CD4-positive, alpha-beta memory T cell (primary cell): ENCODE measurements around the gene PDE2A. TPM values are rescaled to one million over a fixed set of nuclear protein-coding genes. Genes with fewer than 3 reads are reported as not detected.
A peak's percentile ranks its signal among the peaks of the same experiment; 100 is the strongest.

Source experiments
- CTCF ChIA-PET: fragments of 350-600 bp; sonication (Branson Sonifier 250); formaldehyde crosslinking; loops from one replicate; lab custom pipeline; 2021; ENCODE audit warnings: inconsistent platforms; ENCODE audit not compliant: partially characterized antibody; lab: Charles Lee
- POLR2A ChIA-PET: fragments of 350-600 bp; sonication (Branson Sonifier 250); formaldehyde crosslinking; loops from one replicate; lab custom pipeline; 2021; ENCODE audit not compliant: partially characterized antibody; lab: Charles Lee
- DNase-seq, 5 donors: peaks; one replicate each; pipeline versions ENCODE4 v3.0.0 to v3.0.0-alpha.2; 2020 to 2022; ENCODE audit warnings: mixed read lengths in 1 of 5
- H3K27ac ChIP-seq: one replicate; pipeline ENCODE4 v1.7.0; 2013; ENCODE audit warnings: low read depth, low read length
- H3K27me3 ChIP-seq: 2 replicates; pipeline ENCODE4 v1.7.0; 2013; ENCODE audit warnings: mild to moderate bottlenecking, low read length, moderate library complexity; ENCODE audit not compliant: insufficient read depth
- H3K36me3 ChIP-seq: 2 replicates; pipeline ENCODE4 v1.7.0; 2013; ENCODE audit warnings: mild to moderate bottlenecking, low read length, moderate library complexity; ENCODE audit not compliant: insufficient read depth
- H3K4me1 ChIP-seq: 2 replicates; pipeline ENCODE4 v1.7.0; 2013; ENCODE audit warnings: mild to moderate bottlenecking, low read length, moderate library complexity; ENCODE audit not compliant: insufficient read depth
- H3K4me3 ChIP-seq, 2 donors: one replicate each; pipeline ENCODE4 v1.7.0; 2013; ENCODE audit warnings: low read length in 2 of 2, mild to moderate bottlenecking in 1 of 2
- H3K9me3 ChIP-seq, 2 donors: one replicate each; pipeline ENCODE4 v1.7.0; 2013; ENCODE audit warnings: low read length in 2 of 2, control low read depth in 1 of 2; ENCODE audit not compliant: control insufficient read depth in 1 of 2
- H3K27ac Mint-ChIP-seq, 7 donors: one replicate each; pipeline ENCODE4 v1.8.0; 2020 to 2021; ENCODE audit warnings: mixed read lengths in 7 of 7, mild to moderate bottlenecking in 6 of 7, inconsistent platforms in 3 of 7, moderate library complexity in 3 of 7
- H3K27me3 Mint-ChIP-seq, 2 donors: one replicate each; pipeline ENCODE4 v1.8.0; 2020 to 2021; ENCODE audit warnings: mixed read lengths in 2 of 2
- H3K36me3 Mint-ChIP-seq, 2 donors: one replicate each; pipeline ENCODE4 v1.8.0; 2020 to 2021; ENCODE audit warnings: mixed read lengths in 2 of 2, inconsistent platforms in 1 of 2, mild to moderate bottlenecking in 1 of 2
- H3K4me1 Mint-ChIP-seq, 4 donors: one replicate each; pipeline ENCODE4 v1.8.0; 2020 to 2021; ENCODE audit warnings: mixed read lengths in 4 of 4, mild to moderate bottlenecking in 1 of 4
- H3K4me3 Mint-ChIP-seq, 8 donors: one replicate each; pipeline ENCODE4 v1.8.0; 2020 to 2021; ENCODE audit warnings: mixed read lengths in 8 of 8, mild to moderate bottlenecking in 7 of 8, moderate library complexity in 6 of 8, inconsistent platforms in 3 of 8
- H3K9me3 Mint-ChIP-seq, 8 donors: one replicate each; pipeline ENCODE4 v1.8.0; 2020 to 2021; ENCODE audit warnings: mixed read lengths in 8 of 8, mild to moderate bottlenecking in 5 of 8, inconsistent platforms in 3 of 8, moderate library complexity in 1 of 8
- intact Hi-C: fragments of 100-400 bp; cut with micrococcal nuclease; formaldehyde crosslinking; loops from one replicate; pipeline ENCODE4 v1.15.1; 2023
- polyA plus RNA-seq, 2 donors: library from polyadenylated mRNA; unstranded; fragments of 300-500 nt; fragmentation: Illumina TruSeq; gene quantifications; one replicate each; pipeline ENCODE4 v1.2.3, GENCODE V29; 2021
- total RNA-seq, 2 experiments: library from RNA; stranded (reverse); gene quantifications; one replicate each; pipeline ENCODE4 v1.2.3, GENCODE V29; 2021

PDE2A gene
- total and polyA plus RNA-seq, 4 experiments from 2014 or later = 0.11 to 1.7 (median 0.98) TPM

- H3K27ac ChIP-seq = no peak overlapping the region
- H3K36me3 Mint-ChIP-seq = no peaks in the 10 kb centered on the region
- ChIA-PET POLR2A (no interaction called here), CTCF (no interaction called here)
- no peak overlapping the region for H3K4me3 Mint-ChIP-seq
- intact Hi-C loops = no loop called here
- H3K9me3 Mint-ChIP-seq = no peaks in the 10 kb centered on the region
- H3K27me3 Mint-ChIP-seq = peaks cover 5 to 10% of the 10 kb centered on the region in 2 donors
- peak overlapping the region in 1 of 7 donors; percentile 51 for H3K27ac Mint-ChIP-seq
- H3K9me3 ChIP-seq = no peaks in the 10 kb centered on the region
- H3K4me3 ChIP-seq = no peak overlapping the region
- DNase-seq = no peak
- H3K36me3 ChIP-seq = no peaks in the 10 kb centered on the region
- H3K4me1 ChIP-seq = peaks cover 23% of the 10 kb centered on the region
- H3K27me3 ChIP-seq = peaks cover 2% of the 10 kb centered on the region
- H3K4me1 Mint-ChIP-seq = peaks cover 14 to 38% (median 25%) of the 10 kb centered on the region in 4 donors
These were observed 55.4 kb downstream of the PDE2A start for GRCh38 chr11:72618803-72619202.

- H3K27ac ChIP-seq = no peak overlapping the region
- H3K4me3 Mint-ChIP-seq = no peak overlapping the region
- peaks cover 5% of the 10 kb centered on the region for H3K27me3 ChIP-seq
- H3K9me3 ChIP-seq = no peaks in the 10 kb centered on the region
- DNase-seq = no peak
- intact Hi-C loops = no loop called here
- peaks cover 8 to 11% of the 10 kb centered on the region in 2 donors for H3K27me3 Mint-ChIP-seq
- POLR2A ChIA-PET = no interaction called here
- H3K4me1 Mint-ChIP-seq = peaks cover 10 to 38% (median 24%) of the 10 kb centered on the region in 4 donors
- no peak overlapping the region for H3K4me3 ChIP-seq
- no peaks in the 10 kb centered on the region for H3K36me3 Mint-ChIP-seq
- no peaks in the 10 kb centered on the region for H3K9me3 Mint-ChIP-seq
- peaks cover 23% of the 10 kb centered on the region for H3K4me1 ChIP-seq
- no peaks in the 10 kb centered on the region for H3K36me3 ChIP-seq
- no peak overlapping the region for H3K27ac Mint-ChIP-seq
- CTCF ChIA-PET = interaction anchor here (0.6 kb wide), 1 partner anchor 28 kb away, joined by 3 read pairs; no protein-coding TSS in a partner anchor
These were observed 57.0 kb downstream of the PDE2A start for GRCh38 chr11:72617080-72617762.

GRCh38 chr11:72616655-72617054 lies 57.6 kb downstream of the PDE2A start:
- no peak for DNase-seq
- peaks cover 12 to 39% (median 25%) of the 10 kb centered on the region in 4 donors for H3K4me1 Mint-ChIP-seq
- POLR2A ChIA-PET = no interaction called here
- no peaks in the 10 kb centered on the region for H3K36me3 Mint-ChIP-seq
- no peaks in the 10 kb centered on the region for H3K36me3 ChIP-seq
- no peaks in the 10 kb centered on the region for H3K9me3 Mint-ChIP-seq
- no peak overlapping the region for H3K4me3 ChIP-seq
- peaks cover 22% of the 10 kb centered on the region for H3K4me1 ChIP-seq
- peaks cover 12 to 15% of the 10 kb centered on the region in 2 donors for H3K27me3 Mint-ChIP-seq
- no peak overlapping the region for H3K27ac Mint-ChIP-seq
- intact Hi-C loops = no loop called here
- CTCF ChIA-PET = no interaction called here
- H3K27ac ChIP-seq = no peak overlapping the region
- no peaks in the 10 kb centered on the region for H3K9me3 ChIP-seq
- peaks cover 5% of the 10 kb centered on the region for H3K27me3 ChIP-seq
- H3K4me3 Mint-ChIP-seq = no peak overlapping the region

GRCh38 chr11:72615329-72615728 lies 58.9 kb downstream of the PDE2A start:
- H3K27me3 ChIP-seq = peaks cover 5% of the 10 kb centered on the region
- H3K36me3 ChIP-seq = no peaks in the 10 kb centered on the region
- Mint-ChIP-seq H3K27me3 (peaks cover 15 to 19% of the 10 kb centered on the region in 2 donors), H3K27ac (no peak overlapping the region), H3K36me3 (no peaks in the 10 kb centered on the region), H3K4me3 (no peak overlapping the region), H3K4me1 (peaks cover 2 to 25% (median 14%) of the 10 kb centered on the region in 4 donors), H3K9me3 (no peaks in the 10 kb centered on the region)
- peaks cover 8% of the 10 kb centered on the region for H3K4me1 ChIP-seq
- CTCF ChIA-PET = no interaction called here
- intact Hi-C loops = no loop called here
- no peak overlapping the region for H3K27ac ChIP-seq
- H3K9me3 ChIP-seq = no peaks in the 10 kb centered on the region
- H3K4me3 ChIP-seq = no peak overlapping the region
- DNase-seq = no peak
- POLR2A ChIA-PET = no interaction called here

GRCh38 chr11:72614381-72614780 lies 59.8 kb downstream of the PDE2A start:
- no peak overlapping the region for H3K4me3 Mint-ChIP-seq
- intact Hi-C loops = no loop called here
- H3K36me3 ChIP-seq = no peaks in the 10 kb centered on the region
- no peaks in the 10 kb centered on the region for H3K4me1 ChIP-seq
- H3K27ac Mint-ChIP-seq = no peak overlapping the region
- no peaks in the 10 kb centered on the region for H3K9me3 Mint-ChIP-seq
- H3K27ac ChIP-seq = no peak overlapping the region
- H3K4me1 Mint-ChIP-seq = peaks cover 2 to 21% (median 9%) of the 10 kb centered on the region in 4 donors
- no peak overlapping the region for H3K4me3 ChIP-seq
- peaks cover 5% of the 10 kb centered on the region for H3K27me3 ChIP-seq
- peaks cover 15 to 20% of the 10 kb centered on the region in 2 donors for H3K27me3 Mint-ChIP-seq
- no peaks in the 10 kb centered on the region for H3K36me3 Mint-ChIP-seq
- CTCF ChIA-PET = no interaction called here
- DNase-seq = no peak
- POLR2A ChIA-PET = no interaction called here
- no peaks in the 10 kb centered on the region for H3K9me3 ChIP-seq

- H3K27ac ChIP-seq = no peak overlapping the region
- ChIA-PET CTCF (no interaction called here), POLR2A (no interaction called here)
- Mint-ChIP-seq H3K4me3 (no peak overlapping the region), H3K27me3 (peaks cover 15 to 20% of the 10 kb centered on the region in 2 donors), H3K36me3 (no peaks in the 10 kb centered on the region), H3K9me3 (no peaks in the 10 kb centered on the region), H3K4me1 (peaks cover 2 to 19% (median 8%) of the 10 kb centered on the region in 4 donors), H3K27ac (peak overlapping the region in 1 of 7 donors; percentile 43)
- no peaks in the 10 kb centered on the region for H3K36me3 ChIP-seq
- intact Hi-C loops = no loop called here
- DNase-seq = no peak
- H3K4me1 ChIP-seq = no peaks in the 10 kb centered on the region
- H3K9me3 ChIP-seq = no peaks in the 10 kb centered on the region
- peaks cover 5% of the 10 kb centered on the region for H3K27me3 ChIP-seq
- H3K4me3 ChIP-seq = no peak overlapping the region
These were observed 60.2 kb downstream of the PDE2A start for GRCh38 chr11:72613977-72614376.

GRCh38 chr11:72613450-72613849 lies 60.8 kb downstream of the PDE2A start:
- Histone ChIP-seq H3K4me3 (no peak overlapping the region), H3K27me3 (peaks cover 5% of the 10 kb centered on the region)

More at GRCh38 chr11:72613450-72613849, 60.8 kb downstream of the PDE2A start:
- peaks cover 15 to 20% of the 10 kb centered on the region in 2 donors for H3K27me3 Mint-ChIP-seq
- H3K27ac Mint-ChIP-seq = no peak overlapping the region
- peaks cover 2 to 19% (median 8%) of the 10 kb centered on the region in 4 donors for H3K4me1 Mint-ChIP-seq
- H3K9me3 Mint-ChIP-seq = no peaks in the 10 kb centered on the region
- ChIA-PET POLR2A (no interaction called here), CTCF (no interaction called here)
- intact Hi-C loops = no loop called here
- H3K4me3 Mint-ChIP-seq = no peak overlapping the region
- Histone ChIP-seq H3K36me3 (no peaks in the 10 kb centered on the region), H3K4me1 (no peaks in the 10 kb centered on the region), H3K9me3 (no peaks in the 10 kb centered on the region), H3K27ac (no peak overlapping the region)
- DNase-seq = no peak
- H3K36me3 Mint-ChIP-seq = no peaks in the 10 kb centered on the region
